SK-N-MC (cell line): ENCODE results near the gene RCL1.

ENCODE experiments used
- EZH2 ChIP-seq: fragments of 200-600 bp; sonication (generic); IDR thresholded peaks from one replicate; pipeline ENCODE4 v1.6.1; 2017; ENCODE audit warnings: antibody characterized with exemption
- FOXP2 ChIP-seq: optimal IDR thresholded peaks from 2 replicates; pipeline ENCODE3; 2011; ENCODE audit warnings: mild to moderate bottlenecking, moderate library complexity; ENCODE audit not compliant: insufficient read depth; ENCODE audit errors: extremely low read length, control extremely low read depth
- POLR2AphosphoS5 ChIP-seq: IDR thresholded peaks from 2 replicates; pipeline ENCODE4 v1.6.1; 2012; ENCODE audit warnings: mild to moderate bottlenecking, low read depth, low read length, borderline replicate concordance

DNA sequence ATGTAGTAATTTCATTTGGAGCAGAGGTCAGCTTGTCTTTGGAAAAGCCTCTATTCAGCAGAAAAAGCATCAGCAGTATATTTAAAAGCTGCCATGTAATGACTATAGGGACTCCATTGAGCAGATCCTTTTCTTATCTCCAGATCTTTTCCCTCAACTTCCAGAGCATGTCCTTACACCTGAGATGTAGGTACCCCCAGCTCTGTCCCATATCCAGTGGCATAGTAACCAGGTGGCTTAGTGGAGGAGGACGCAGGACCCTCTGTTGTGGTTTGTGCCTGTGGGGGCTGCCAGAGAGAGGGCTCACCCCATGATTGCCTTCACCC, 61.5 kb downstream of the RCL1 start:
- TF ChIP-seq POLR2AphosphoS5 (no peak), EZH2 (no peak), FOXP2 (no peak)
